Retinal pigment epithelial cell (primary cell): ENCODE measurements around the gene CCDC184.
A peak's percentile ranks its signal among the peaks of the same experiment; 100 is the strongest.
"Not testable (repeated sequence)": the region's sequence is repeated elsewhere in the genome, so short reads cannot be mapped to it uniquely, and the experiment has no call there.

Source experiments
- DNase-seq: peaks from one replicate; pipeline ENCODE4 v3.0.0-alpha.2; 2010; ENCODE audit warnings: low read depth
- H3K4me3 ChIP-seq: 2 replicates; pipeline ENCODE4 v1.5.1; 2011; ENCODE audit warnings: mild to moderate bottlenecking, low read length, control low read depth, moderate library complexity
- TF ChIP-seq, protein P1 (sequence below): conservative IDR thresholded peaks from 2 replicates; pipeline ENCODE4 v1.5.1; 2011; ENCODE audit warnings: low read depth, low read length, control low read depth, inconsistent platforms

Gene CCDC184

DNA sequence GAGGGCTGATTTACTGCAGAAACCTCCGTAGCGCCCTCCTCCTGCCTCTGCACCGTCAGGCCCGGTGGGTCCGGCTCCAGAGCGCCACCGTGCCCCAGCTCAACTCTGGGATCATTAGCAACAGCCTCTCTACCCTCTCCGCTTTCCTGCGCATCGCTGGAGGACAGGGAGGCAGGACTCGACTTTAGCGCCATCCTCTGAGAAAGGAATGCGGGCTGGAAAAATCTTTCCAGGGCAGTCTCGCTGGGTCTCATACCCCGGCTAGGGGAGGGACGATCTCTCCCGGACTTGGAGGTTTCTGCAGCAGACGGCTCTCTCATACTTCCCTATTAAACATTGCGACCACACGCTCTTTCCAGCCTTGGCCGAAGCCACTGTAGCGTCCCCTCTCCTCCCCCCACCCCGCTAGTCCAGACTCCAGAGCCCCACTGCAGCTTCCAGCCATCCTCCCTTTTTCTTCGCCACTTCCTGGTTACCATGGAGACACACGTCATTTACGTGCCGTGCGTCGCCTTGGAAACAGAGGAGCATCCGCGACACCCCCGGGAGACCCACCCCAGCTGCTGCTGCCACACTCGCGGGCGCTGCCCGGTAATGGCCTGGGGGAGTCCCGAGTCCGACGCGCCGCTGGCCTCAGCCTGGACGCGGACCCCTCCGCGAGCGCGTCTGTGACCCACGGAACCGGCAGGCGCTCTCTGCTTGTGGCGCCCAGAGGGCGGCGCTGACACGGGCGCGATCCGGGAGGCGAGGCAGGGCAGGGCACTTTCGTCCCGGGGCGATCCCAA, at the start of gene CCDC184:
Gene CCDC184 (plus strand): TSS at position 554 of the 785 bp plus-strand sequence. CDS start 479 bp downstream, outside the sequence.
- no peak for DNase-seq
- peak within 1 kb of the TSS; percentile 49 for H3K4me3 ChIP-seq
- TF ChIP-seq, protein P1, sequence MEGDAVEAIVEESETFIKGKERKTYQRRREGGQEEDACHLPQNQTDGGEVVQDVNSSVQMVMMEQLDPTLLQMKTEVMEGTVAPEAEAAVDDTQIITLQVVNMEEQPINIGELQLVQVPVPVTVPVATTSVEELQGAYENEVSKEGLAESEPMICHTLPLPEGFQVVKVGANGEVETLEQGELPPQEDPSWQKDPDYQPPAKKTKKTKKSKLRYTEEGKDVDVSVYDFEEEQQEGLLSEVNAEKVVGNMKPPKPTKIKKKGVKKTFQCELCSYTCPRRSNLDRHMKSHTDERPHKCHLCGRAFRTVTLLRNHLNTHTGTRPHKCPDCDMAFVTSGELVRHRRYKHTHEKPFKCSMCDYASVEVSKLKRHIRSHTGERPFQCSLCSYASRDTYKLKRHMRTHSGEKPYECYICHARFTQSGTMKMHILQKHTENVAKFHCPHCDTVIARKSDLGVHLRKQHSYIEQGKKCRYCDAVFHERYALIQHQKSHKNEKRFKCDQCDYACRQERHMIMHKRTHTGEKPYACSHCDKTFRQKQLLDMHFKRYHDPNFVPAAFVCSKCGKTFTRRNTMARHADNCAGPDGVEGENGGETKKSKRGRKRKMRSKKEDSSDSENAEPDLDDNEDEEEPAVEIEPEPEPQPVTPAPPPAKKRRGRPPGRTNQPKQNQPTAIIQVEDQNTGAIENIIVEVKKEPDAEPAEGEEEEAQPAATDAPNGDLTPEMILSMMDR, result peak; percentile 38

DNA sequence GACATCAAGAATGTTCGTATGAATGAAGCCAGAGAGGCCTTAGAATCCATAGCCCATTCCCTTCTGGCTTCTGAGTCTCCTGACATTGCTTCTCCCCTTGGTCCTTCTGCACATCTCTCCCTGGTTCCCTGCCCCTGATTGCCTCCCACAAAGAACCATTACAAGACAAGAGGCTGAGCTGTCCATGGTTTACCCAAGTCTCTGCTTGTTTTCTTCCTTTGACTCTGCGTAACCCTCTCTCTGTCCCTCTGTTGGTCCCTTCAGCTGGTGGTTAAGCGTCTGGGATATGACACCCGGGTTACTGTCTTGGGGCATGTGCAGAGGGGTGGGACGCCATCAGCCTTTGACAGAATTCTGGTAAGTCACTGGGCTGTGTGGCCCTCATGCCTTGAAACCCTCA, 48.4 kb upstream of the CCDC184 start:
- no peak overlapping the region for H3K4me3 ChIP-seq
- DNase-seq, result no peak
- TF ChIP-seq, protein P1, result no peak

DNA sequence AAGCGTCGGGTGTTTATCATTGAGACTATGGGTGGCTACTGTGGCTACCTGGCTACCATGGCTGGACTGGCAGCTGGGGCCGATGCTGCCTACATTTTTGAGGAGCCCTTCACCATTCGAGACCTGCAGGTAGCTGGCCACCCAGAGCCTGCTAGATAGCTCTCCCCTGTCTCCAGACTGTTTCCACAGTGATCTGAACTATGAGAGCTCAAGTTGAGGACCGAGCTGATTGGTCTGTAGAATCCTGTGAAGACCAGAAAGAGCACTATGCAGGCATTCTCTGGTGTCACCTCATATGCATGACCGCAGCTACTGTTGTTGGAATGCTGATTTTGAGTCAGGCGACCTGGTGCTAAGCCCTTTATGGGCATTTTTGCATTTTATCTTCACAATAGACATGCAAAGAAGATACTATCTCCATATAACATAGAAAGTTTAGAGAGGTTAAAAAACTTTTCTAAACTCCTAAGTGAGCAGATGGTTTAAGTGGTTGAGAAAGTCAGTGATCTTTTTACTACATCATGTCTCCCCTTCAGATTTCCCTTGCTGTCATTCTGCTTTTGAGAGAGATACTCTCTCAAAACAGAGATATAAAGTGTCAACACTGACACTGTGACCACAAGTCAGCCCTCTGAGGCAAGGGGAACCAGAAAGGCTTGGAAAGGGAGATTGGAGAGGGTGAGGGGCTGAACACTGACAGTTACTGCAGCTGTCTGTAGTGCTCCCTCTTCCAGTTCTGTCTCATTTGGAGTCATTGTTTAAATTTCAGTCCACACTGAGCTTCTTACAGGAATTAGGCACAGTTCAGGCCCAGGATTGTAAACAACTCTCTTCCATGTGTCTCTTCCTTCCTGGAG, 40.4 kb upstream of the CCDC184 start:
- no peak overlapping the region for H3K4me3 ChIP-seq
- TF ChIP-seq, protein P1, result no peak
- no peak for DNase-seq

DNA sequence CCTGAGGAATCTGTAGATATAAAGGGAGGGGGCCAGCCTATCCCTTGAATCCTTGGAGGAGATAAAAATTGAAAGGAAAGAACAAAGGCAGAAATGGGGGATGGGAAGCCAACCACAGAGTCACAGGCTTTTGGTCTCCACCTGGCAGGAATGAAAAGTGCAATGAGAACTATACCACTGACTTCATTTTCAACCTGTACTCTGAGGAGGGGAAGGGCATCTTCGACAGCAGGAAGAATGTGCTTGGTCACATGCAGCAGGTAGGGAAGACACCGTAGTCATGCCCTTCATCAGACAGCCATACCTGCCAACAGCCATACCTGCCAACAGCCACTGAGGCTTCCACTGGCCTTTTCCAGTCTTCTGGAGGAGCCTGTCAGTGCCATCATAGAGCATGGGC, 39.5 kb upstream of the CCDC184 start:
- no peak overlapping the region for H3K4me3 ChIP-seq
- TF ChIP-seq, protein P1, result no peak
- no peak for DNase-seq

DNA sequence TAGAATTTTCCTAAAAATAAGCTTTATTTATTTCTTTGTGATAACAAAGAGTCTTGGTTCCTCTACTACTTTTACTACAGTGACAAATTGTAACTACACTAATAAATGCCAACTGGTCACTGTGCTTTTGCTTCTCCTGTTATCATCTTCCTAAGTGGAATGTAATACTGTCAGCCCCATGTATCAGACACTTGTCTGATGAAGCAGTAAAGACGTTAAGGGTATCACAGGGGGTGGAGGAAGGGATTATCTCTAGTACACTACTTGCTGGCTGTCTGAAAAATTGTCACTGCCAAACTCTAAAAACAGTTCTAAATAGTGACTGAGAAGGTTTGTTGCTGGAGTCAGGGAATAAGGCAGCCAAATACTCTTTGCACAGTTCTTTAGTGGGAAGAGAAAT, 37.5 kb upstream of the CCDC184 start:
- H3K4me3 ChIP-seq, result no peak overlapping the region
- TF ChIP-seq, protein P1, result no peak
- DNase-seq, result no peak

DNA sequence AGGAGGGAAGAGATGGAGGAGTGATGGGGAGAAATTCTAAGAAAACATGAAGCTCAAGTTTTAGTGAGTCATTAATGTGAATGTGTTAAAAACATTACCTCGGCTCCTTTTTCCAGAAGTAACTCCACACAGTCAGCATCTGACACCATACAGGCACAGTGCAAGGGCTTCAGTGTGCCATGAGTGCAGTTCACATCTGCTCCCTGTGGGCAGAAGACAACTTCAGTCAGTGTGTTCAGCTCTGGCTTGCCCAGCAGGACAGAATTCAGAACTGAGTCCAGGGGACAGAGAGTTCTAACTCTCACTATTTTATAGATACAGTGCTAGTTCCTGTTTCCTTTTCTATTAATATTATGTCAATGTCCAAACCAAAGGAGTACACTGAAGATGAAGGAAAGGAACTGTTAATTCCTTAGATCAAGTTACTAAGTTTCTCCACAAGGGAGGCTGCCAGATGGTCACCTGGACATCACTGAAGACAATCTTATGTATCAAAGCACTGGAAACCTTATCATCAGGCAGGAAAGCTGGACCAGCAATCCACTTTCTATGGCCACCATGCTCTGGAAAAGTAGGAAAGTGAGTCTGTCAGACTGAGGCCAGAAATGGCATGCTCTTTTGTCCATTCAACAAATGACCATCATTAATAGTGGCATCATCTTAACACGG, 32.2 kb upstream of the CCDC184 start:
- TF ChIP-seq, protein P1, result no peak
- H3K4me3 ChIP-seq, result no peak overlapping the region
- no peak for DNase-seq

DNA sequence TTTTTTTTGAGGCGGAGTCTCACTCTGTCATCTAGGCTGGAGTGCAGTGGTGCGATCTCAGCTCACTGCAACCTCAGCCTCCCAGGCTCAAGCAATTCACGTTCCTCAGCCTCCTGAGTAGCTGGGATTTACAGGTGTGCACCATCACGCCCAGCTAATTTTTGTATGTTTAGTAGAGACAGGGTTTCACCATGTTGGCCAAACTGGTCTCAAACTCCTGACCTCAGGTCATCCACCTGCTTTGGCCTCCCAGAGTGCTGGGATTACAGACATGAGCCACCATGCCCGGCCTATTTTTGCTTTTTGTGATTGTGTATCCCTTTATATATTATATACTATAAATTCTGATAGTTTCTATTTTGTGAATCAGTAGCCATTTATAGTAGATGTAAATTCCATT, 27.7 kb upstream of the CCDC184 start:
- H3K4me3 ChIP-seq, DNase-seq: not testable (repeated sequence)
